Activated naive CD4-positive, alpha-beta T cell treated with anti-CD3 and anti-CD28 coated beads, Interleukin-2, amount 10 ng/mL, durations not matched to agents 7 days and 5 days (primary cell): Measurements from ENCODE around the gene SLAMF9.
"Not testable (repeated sequence)": the region's sequence is repeated elsewhere in the genome, so short reads cannot be mapped to it uniquely, and the experiment has no call there.

ENCODE experiments used
- CTCF ChIA-PET: fragments of 350-600 bp; sonication (Branson Sonifier 250); formaldehyde crosslinking; loops from one replicate; lab custom pipeline; 2021; ENCODE audit warnings: antibody characterized with exemption; lab: Charles Lee
- DNase-seq: peaks from one replicate; pipeline ENCODE4 v3.0.0-alpha.2; 2020
- H3K27ac Mint-ChIP-seq: one replicate; pipeline ENCODE4 v1.8.0; 2021; ENCODE audit warnings: mild to moderate bottlenecking, moderate library complexity, mixed read lengths
- H3K27me3 Mint-ChIP-seq: one replicate; pipeline ENCODE4 v1.8.0; 2021; ENCODE audit warnings: mild to moderate bottlenecking, mixed read lengths
- H3K36me3 Mint-ChIP-seq: one replicate; pipeline ENCODE4 v1.8.0; 2021; ENCODE audit warnings: mixed read lengths
- H3K4me1 Mint-ChIP-seq: one replicate; pipeline ENCODE4 v1.8.0; 2021; ENCODE audit warnings: mixed read lengths
- H3K4me3 Mint-ChIP-seq: one replicate; pipeline ENCODE4 v1.8.0; 2021; ENCODE audit warnings: mild to moderate bottlenecking, moderate library complexity, mixed read lengths
- H3K9me3 Mint-ChIP-seq: one replicate; pipeline ENCODE4 v1.8.0; 2021; ENCODE audit warnings: mixed read lengths

Gene SLAMF9

DNA sequence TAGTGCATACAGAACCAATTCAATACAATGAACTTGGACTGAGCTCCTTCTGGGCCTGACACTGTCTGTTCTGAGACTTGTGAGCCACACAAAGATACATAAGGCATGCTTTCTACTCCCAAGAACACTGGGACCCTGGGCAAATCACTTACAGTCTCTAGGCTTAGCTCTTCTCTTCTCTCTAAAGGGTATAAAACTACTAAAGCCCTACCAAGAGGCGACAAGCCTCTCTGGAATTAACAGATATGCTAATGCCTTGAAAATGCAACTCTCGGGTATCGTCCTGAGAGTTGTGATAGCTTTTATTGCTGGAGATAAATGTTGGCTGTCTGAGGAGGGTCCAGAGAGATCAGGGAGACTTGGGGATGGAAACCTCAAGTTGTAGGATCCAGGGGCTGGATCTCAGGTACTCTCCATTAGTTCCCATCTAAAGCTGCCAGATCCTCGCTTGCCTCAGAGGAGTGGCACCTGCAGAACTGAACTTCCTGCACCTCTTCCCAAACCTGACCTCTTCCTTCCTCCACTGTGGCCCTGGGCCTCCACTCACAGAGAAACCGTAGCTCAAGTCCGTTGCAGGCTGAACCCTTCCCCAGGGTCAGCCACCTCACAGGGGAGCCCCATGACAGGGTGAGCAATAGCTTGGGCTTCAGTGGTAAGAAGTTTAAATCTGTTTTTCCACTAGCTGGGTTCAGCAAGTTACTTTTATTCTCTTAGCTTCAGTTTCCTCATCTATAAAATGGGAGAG lies 42.5 kb downstream of the SLAMF9 start:
- peaks cover 28% of the 10 kb centered on the region for H3K36me3 Mint-ChIP-seq
- peaks cover 78% of the 10 kb centered on the region for H3K4me1 Mint-ChIP-seq
- DNase-seq, result peak; percentile 21
- CTCF ChIA-PET, result interaction anchor here (0.9 kb wide), 1 partner anchor 25 kb away, joined by 4 read pairs; no protein-coding TSS in a partner anchor
- no peaks in the 10 kb centered on the region for H3K9me3 Mint-ChIP-seq
- H3K4me3 Mint-ChIP-seq, result peak overlapping the region; percentile 24
- peak overlapping the region; percentile 88 for H3K27ac Mint-ChIP-seq
- H3K27me3 Mint-ChIP-seq, result peaks cover 3% of the 10 kb centered on the region

- Mint-ChIP-seq H3K9me3 (no peaks in the 10 kb centered on the region), H3K36me3 (peaks cover 5% of the 10 kb centered on the region), H3K4me1 (peaks cover 56% of the 10 kb centered on the region), H3K27me3 (peaks cover 3% of the 10 kb centered on the region), H3K4me3 (no peak overlapping the region), H3K27ac (no peak overlapping the region)
- CTCF ChIA-PET, result interaction anchor here (0.8 to 2.3 kb wide), 3 partner anchors 14 to 128 kb away, joined by 3 to 6 read pairs (median 4); partner anchors contain the start of gene DUSP23
- peak; percentile 11 for DNase-seq
Measured at GRCh38 chr1:159908031-159908940, 45.8 kb downstream of the SLAMF9 start.

- Mint-ChIP-seq H3K4me1 (peaks cover 43% of the 10 kb centered on the region), H3K9me3 (no peaks in the 10 kb centered on the region), H3K27me3 (peaks cover 3% of the 10 kb centered on the region), H3K4me3 (no peak overlapping the region), H3K27ac (no peak overlapping the region), H3K36me3 (peaks cover 5% of the 10 kb centered on the region)
- DNase-seq, result no peak
- CTCF ChIA-PET, result interaction anchor here (2.1 to 2.3 kb wide), 2 partner anchors 13 to 14 kb away, joined by 4 to 6 read pairs; no protein-coding TSS in a partner anchor
Measured at GRCh38 chr1:159906960-159907359, 47.1 kb downstream of the SLAMF9 start.

- not testable (repeated sequence) for H3K4me3 Mint-ChIP-seq, H3K27ac Mint-ChIP-seq, H3K9me3 Mint-ChIP-seq, H3K36me3 Mint-ChIP-seq, DNase-seq
- H3K27me3 Mint-ChIP-seq, result peaks cover 21% of the 10 kb centered on the region
- CTCF ChIA-PET, result interaction anchor here (0.6 to 0.9 kb wide), 2 partner anchors 12 to 451 kb away, joined by 3 read pairs; no protein-coding TSS in a partner anchor
- H3K4me1 Mint-ChIP-seq, result peaks cover 18% of the 10 kb centered on the region
Measured at GRCh38 chr1:159904036-159904435, 50.0 kb downstream of the SLAMF9 start.

- Mint-ChIP-seq H3K4me1 (peaks cover 9% of the 10 kb centered on the region), H3K27me3 (peaks cover 17% of the 10 kb centered on the region), H3K27ac (no peak overlapping the region), H3K36me3 (peaks cover 4% of the 10 kb centered on the region), H3K4me3 (no peak overlapping the region), H3K9me3 (no peaks in the 10 kb centered on the region)
- DNase-seq, result no peak
- CTCF ChIA-PET, result interaction anchor here (1.9 kb wide), 1 partner anchor 10 kb away, joined by 7 read pairs; no protein-coding TSS in a partner anchor
Measured at GRCh38 chr1:159902541-159902940, 51.5 kb downstream of the SLAMF9 start.
